Tracheal epithelial cell (primary cell): ENCODE measurements around the gene CALCOCO2. TPM values are rescaled to one million over a fixed set of nuclear protein-coding genes. Genes with fewer than 3 reads are reported as not detected.

Experiments used
- total RNA-seq: library from RNA; depleted of rRNA; stranded (reverse); fragments of >200 nt; gene quantifications from 2 replicates; pipeline ENCODE4 v1.2.1, GENCODE V29; 2014

Gene CALCOCO2
- total RNA-seq: 27.1 and 29.4 TPM in 2 replicates

GRCh38 chr17:48830840-48831548 is at the start of gene CALCOCO2:
Gene CALCOCO2 (plus strand): TSS chr17:48831035. CDS start chr17:48841708, 10,673 bp downstream.

GRCh38 chr17:48816774-48817590 is 13.9 kb upstream of the CALCOCO2 start, which contains the start of gene TTLL6:
Gene TTLL6 (minus strand): TSS chr17:48817229. CDS start chr17:48817072, 157 bp downstream.

GRCh38 chr17:48908047-48908843 is 77.4 kb downstream of the CALCOCO2 start, which contains the start of gene UBE2Z:
Gene UBE2Z (plus strand): TSS chr17:48908407. CDS start chr17:48908504, 97 bp downstream.

Other genes with a start within 250 kb of the CALCOCO2 start
- 0.43 and 2.7 TPM in 2 replicates for gene HOXB3, start 240.8 kb upstream of the CALCOCO2 start, total RNA-seq
- not detected in 2 replicates for gene HOXB5, start 237.3 kb upstream of the CALCOCO2 start, total RNA-seq
- gene HOXB6, start 226.0 kb upstream of the CALCOCO2 start, total RNA-seq: 0.21 and 3.4 TPM in 2 replicates
- 0.21 and 1.4 TPM in 2 replicates for gene HOXB7, start 220.0 kb upstream of the CALCOCO2 start, total RNA-seq
- 1.2 TPM in 1 of 2 replicates, not detected in the other for gene HOXB8, start 215.7 kb upstream of the CALCOCO2 start, total RNA-seq
- gene HOXB9, start 204.7 kb upstream of the CALCOCO2 start, total RNA-seq: 2.9 TPM in 1 of 2 replicates, not detected in the other
- not detected in 2 replicates for gene PRAC1, start 108.5 kb upstream of the CALCOCO2 start, total RNA-seq
- gene PRAC2, start 107.8 kb upstream of the CALCOCO2 start, total RNA-seq: not detected in 2 replicates
- gene HOXB13, start 102.3 kb upstream of the CALCOCO2 start, total RNA-seq: 0.24 TPM in 1 of 2 replicates, not detected in the other
- under 0.01 TPM in 1 of 2 replicates, not detected in the other for gene TTLL6, start 13.8 kb upstream of the CALCOCO2 start, total RNA-seq
- gene ATP5MC1, start 61.8 kb downstream of the CALCOCO2 start, total RNA-seq: 25.4 and 49.6 TPM in 2 replicates
- gene UBE2Z, start 77.4 kb downstream of the CALCOCO2 start, total RNA-seq: 37.9 and 68.2 TPM in 2 replicates
- 51.1 and 55.8 TPM in 2 replicates for gene SNF8, start 113.8 kb downstream of the CALCOCO2 start, total RNA-seq
- not detected in 2 replicates for gene GIP, start 137.6 kb downstream of the CALCOCO2 start, total RNA-seq
- gene IGF2BP1, start 166.3 kb downstream of the CALCOCO2 start, total RNA-seq: under 0.01 and 0.24 TPM in 2 replicates